HG02852 (cell line): ENCODE data around the gene MSI2.
"Not testable (repeated sequence)": the region's sequence is repeated elsewhere in the genome, so short reads cannot be mapped to it uniquely, and the experiment has no call there.

Experiments used
- ATAC-seq: cut with Tn5 transposase; IDR thresholded peaks from one replicate; pipeline ENCODE4 v1.9.1; 2021; ENCODE audit warnings: mild to moderate bottlenecking, moderate library complexity; ENCODE audit not compliant: unreplicated experiment

The MSI2 gene

GRCh38 chr17:57255776-57256681 lies at the start of gene MSI2:
MSI2 (plus strand) TSS chr17:57256523; CDS start chr17:57256743, 220 bp downstream.
- peak; percentile 62 for ATAC-seq

- no peak for ATAC-seq
Measured at GRCh38 chr17:57206928-57207327, 49.4 kb upstream of the MSI2 start.

GRCh38 chr17:57207396-57207795 lies 48.9 kb upstream of the MSI2 start:
- ATAC-seq = no peak

GRCh38 chr17:57210224-57210553 lies 46.1 kb upstream of the MSI2 start:
- no peak for ATAC-seq

GRCh38 chr17:57210972-57211411 lies 45.3 kb upstream of the MSI2 start:
- ATAC-seq = no peak

- no peak for ATAC-seq
Measured at GRCh38 chr17:57211543-57211942, 44.8 kb upstream of the MSI2 start.

- no peak for ATAC-seq
Measured at GRCh38 chr17:57213180-57213825, 43.0 kb upstream of the MSI2 start.

GRCh38 chr17:57215317-57215716 lies 41.0 kb upstream of the MSI2 start:
- no peak for ATAC-seq

GRCh38 chr17:57221366-57222350 lies 34.7 kb upstream of the MSI2 start:
- no peak for ATAC-seq

- ATAC-seq = not testable (repeated sequence)
Measured at GRCh38 chr17:57222422-57222821, 33.9 kb upstream of the MSI2 start.

- no peak for ATAC-seq
Measured at GRCh38 chr17:57225127-57225526, 31.2 kb upstream of the MSI2 start.

GRCh38 chr17:57226793-57227192 lies 29.5 kb upstream of the MSI2 start:
- no peak for ATAC-seq

GRCh38 chr17:57228911-57229310 lies 27.4 kb upstream of the MSI2 start:
- no peak for ATAC-seq

GRCh38 chr17:57234061-57234738 lies 22.1 kb upstream of the MSI2 start:
- no peak for ATAC-seq

- no peak for ATAC-seq
Measured at GRCh38 chr17:57234739-57235092, 21.6 kb upstream of the MSI2 start.

GRCh38 chr17:57235124-57235523 lies 21.2 kb upstream of the MSI2 start:
- ATAC-seq = no peak

GRCh38 chr17:57236686-57237299 lies 19.5 kb upstream of the MSI2 start:
- no peak for ATAC-seq

GRCh38 chr17:57240648-57241047 lies 15.7 kb upstream of the MSI2 start:
- ATAC-seq = no peak

- ATAC-seq = no peak
Measured at GRCh38 chr17:57242148-57242547, 14.2 kb upstream of the MSI2 start.

- ATAC-seq = no peak
Measured at GRCh38 chr17:57243171-57243622, 13.1 kb upstream of the MSI2 start.
